Loucy (cell line): ENCODE measurements around the gene ANXA6.

Source experiments
- H2AFZ ChIP-seq: fragments of 200-600 bp; sonication (generic); 2 replicates; pipeline ENCODE4 v1.6.0; 2016; ENCODE audit warnings: antibody characterized with exemption, mild to moderate bottlenecking, low read length, moderate library complexity
- H3F3A ChIP-seq: fragments of 200-600 bp; 2 replicates; pipeline ENCODE4 v1.6.0; 2016; ENCODE audit warnings: antibody characterized with exemption, low read depth, mild to moderate bottlenecking
- H3K27me3 ChIP-seq: fragments of 200-600 bp; sonication (generic); 2 replicates; pipeline ENCODE4 v1.6.1; 2014; ENCODE audit warnings: low read length, mild to moderate bottlenecking; ENCODE audit not compliant: insufficient read depth, poor library complexity, severe bottlenecking
- H3K36me3 ChIP-seq: fragments of 200-600 bp; sonication (generic); 2 replicates; pipeline ENCODE4 v1.6.1; 2016; ENCODE audit warnings: low read length; ENCODE audit not compliant: insufficient read depth
- H3K4me1 ChIP-seq: fragments of 200-600 bp; sonication (generic); 2 replicates; pipeline ENCODE4 v1.5.1; 2014; ENCODE audit warnings: low read length, mild to moderate bottlenecking; ENCODE audit not compliant: insufficient read depth, poor library complexity, severe bottlenecking
- H3K4me2 ChIP-seq: fragments of 200-600 bp; sonication (generic); 2 replicates; pipeline ENCODE4 v1.6.0; 2014; ENCODE audit warnings: antibody characterized with exemption, low read length, low read depth, mild to moderate bottlenecking; ENCODE audit not compliant: poor library complexity, severe bottlenecking
- H3K4me3 ChIP-seq: fragments of 200-600 bp; sonication (generic); 2 replicates; pipeline ENCODE4 v1.5.1; 2014; ENCODE audit warnings: low read length, mild to moderate bottlenecking, mixed read lengths; ENCODE audit not compliant: poor library complexity, severe bottlenecking
- H3K79me2 ChIP-seq: fragments of 200-600 bp; sonication (generic); 2 replicates; pipeline ENCODE4 v1.6.1; 2014; ENCODE audit warnings: low read length; ENCODE audit not compliant: insufficient read depth
- H3K9ac ChIP-seq: fragments of 200-600 bp; sonication (generic); 2 replicates; pipeline ENCODE4 v1.6.0; 2014; ENCODE audit warnings: mild to moderate bottlenecking, low read depth, low read length, moderate library complexity; ENCODE audit not compliant: poor library complexity, severe bottlenecking
- H3K9me2 ChIP-seq: fragments of 200-600 bp; sonication (generic); replicated peaks from 2 replicates; pipeline ENCODE4 v1.6.1; 2016; ENCODE audit warnings: low read depth, low read length, mixed read lengths
- H3K9me3 ChIP-seq: fragments of 200-600 bp; sonication (generic); 2 replicates; pipeline ENCODE4 v1.6.1; 2014; ENCODE audit warnings: mild to moderate bottlenecking, antibody characterized with exemption, low read length, low read depth; ENCODE audit not compliant: insufficient read depth
- H4K20me1 ChIP-seq: fragments of 200-600 bp; sonication (generic); 2 replicates; pipeline ENCODE4 v1.6.0; 2014; ENCODE audit warnings: antibody characterized with exemption, low read length, mild to moderate bottlenecking; ENCODE audit not compliant: insufficient read depth, poor library complexity, severe bottlenecking
- CTCF ChIP-seq: fragments of 200-600 bp; sonication (generic); conservative IDR thresholded peaks from 2 replicates; pipeline ENCODE4 v1.5.1; 2014; ENCODE audit warnings: mild to moderate bottlenecking, antibody characterized with exemption, low read length
- EZH2phosphoT487 ChIP-seq: fragments of 200-600 bp; IDR thresholded peaks from 2 replicates; pipeline ENCODE4 v1.6.1; 2018; ENCODE audit warnings: antibody characterized with exemption, mild to moderate bottlenecking, moderate library complexity, borderline replicate concordance

The ANXA6 gene

GRCh38 chr5:151115272-151115905 lies 42.2 kb downstream of the ANXA6 start:
- Histone ChIP-seq H3F3A (peaks cover 8% of the 10 kb centered on the region; the same call in 1 of the 2 replicates), H3K9me2 (no peaks in the 10 kb centered on the region), H3K27me3 (no peaks in the 10 kb centered on the region), H3K36me3 (peaks cover 77% of the 10 kb centered on the region; the same call in 1 of the 2 replicates), H4K20me1 (peaks cover 4% of the 10 kb centered on the region), H3K79me2 (no peaks in the 10 kb centered on the region), H2AFZ (no peak overlapping the region), H3K4me2 (no peak overlapping the region), H3K4me1 (no peaks in the 10 kb centered on the region), H3K9ac (no peak overlapping the region), H3K9me3 (no peaks in the 10 kb centered on the region), H3K4me3 (no peak overlapping the region)
- no peak for TF ChIP-seq EZH2phosphoT487
- TF ChIP-seq CTCF: peak; percentile 97

- H3K79me2 ChIP-seq: no peaks in the 10 kb centered on the region
- H4K20me1 ChIP-seq: peaks cover 4% of the 10 kb centered on the region
- H3K4me3 ChIP-seq: no peak overlapping the region
- H3K9me2 ChIP-seq: no peaks in the 10 kb centered on the region
- H3K4me1 ChIP-seq: no peaks in the 10 kb centered on the region
- no peak overlapping the region for H3K9ac ChIP-seq
- H3K9me3 ChIP-seq: no peaks in the 10 kb centered on the region
- no peak overlapping the region for H3K4me2 ChIP-seq
- no peak overlapping the region for H2AFZ ChIP-seq
- peaks cover 8% of the 10 kb centered on the region; the same call in 1 of the 2 replicates for H3F3A ChIP-seq
- no peaks in the 10 kb centered on the region for H3K27me3 ChIP-seq
- peaks cover 77% of the 10 kb centered on the region; the same call in 1 of the 2 replicates for H3K36me3 ChIP-seq
- TF ChIP-seq CTCF: no peak
- TF ChIP-seq EZH2phosphoT487: no peak
Measured at GRCh38 chr5:151113651-151114050, 43.9 kb downstream of the ANXA6 start.

- no peaks in the 10 kb centered on the region for H3K9me3 ChIP-seq
- no peaks in the 10 kb centered on the region for H3K9me2 ChIP-seq
- no peaks in the 10 kb centered on the region for H3K27me3 ChIP-seq
- H3K36me3 ChIP-seq: peaks cover 81% of the 10 kb centered on the region; the same call in 1 of the 2 replicates
- no peak overlapping the region for H3K4me2 ChIP-seq
- no peak overlapping the region for H3K9ac ChIP-seq
- peaks cover 4% of the 10 kb centered on the region; the same call in 1 of the 2 replicates for H3F3A ChIP-seq
- no peaks in the 10 kb centered on the region for H3K4me1 ChIP-seq
- H2AFZ ChIP-seq: no peak overlapping the region
- H4K20me1 ChIP-seq: peaks cover 4% of the 10 kb centered on the region
- TF ChIP-seq EZH2phosphoT487 (no peak), CTCF (no peak)
- H3K4me3 ChIP-seq: no peak overlapping the region
- no peaks in the 10 kb centered on the region for H3K79me2 ChIP-seq
Measured at GRCh38 chr5:151110992-151111391, 46.6 kb downstream of the ANXA6 start.
